HCT116 (cell line): ENCODE results near the gene ZHX3. TPM values are rescaled to one million over a fixed set of nuclear protein-coding genes. Genes with fewer than 3 reads are reported as not detected.
"Not testable (repeated sequence)": the region's sequence is repeated elsewhere in the genome, so short reads cannot be mapped to it uniquely, and the experiment has no call there.

Experiments used
- ATAC-seq: fragments of 200-7000 bp; cut with Tn5 transposase; 2 replicates; pipeline ENCODE4 v1.9.1; 2020; ENCODE audit warnings: mild to moderate bottlenecking, moderate library complexity
- BruUV-seq: library from RNA; stranded (reverse); fragments of 400-500 nt; replicated peaks from 2 replicates; lab custom pipeline; 2021; lab: Mats Ljungman, UMichigan
- CTCF ChIA-PET: fragments of 300-600 bp; sonication (Branson Sonifier 250); formaldehyde crosslinking; loops from one replicate; lab custom pipeline; 2021; ENCODE audit warnings: antibody characterized with exemption; lab: Charles Lee
- POLR2A ChIA-PET: fragments of 300-600, 350-600 bp; sonication (Branson Sonifier 250); formaldehyde crosslinking; loops from one replicate; lab custom pipeline; 2021; ENCODE audit warnings: antibody characterized with exemption; lab: Charles Lee
- RAD21 ChIA-PET, 2 experiments: fragments of 300-600 bp; sonication (Branson Sonifier 250); formaldehyde crosslinking; loops; one replicate each; lab custom pipeline; 2023; ENCODE audit warnings: low total read pairs in 2 of 2; ENCODE audit not compliant: uncharacterized antibody in 2 of 2, unreplicated experiment in 2 of 2, low non-redundant PET in 1 of 2; lab: Charles Lee
- DNase-seq: peaks from one replicate; pipeline ENCODE4 v3.0.0-alpha.2; 2010; ENCODE audit warnings: low read depth, low spot score
- H2AFZ ChIP-seq: fragments of 200-600 bp; shearing (Covaris generic), sonication (generic); 2 replicates; pipeline ENCODE4 v1.6.1; 2017; ENCODE audit warnings: low read depth, mixed run types, mixed read lengths, antibody characterized with exemption, low read length; ENCODE audit not compliant: poor library complexity, severe bottlenecking
- H3K27ac ChIP-seq: 2 replicates; pipeline ENCODE4 v1.5.1; 2012; ENCODE audit warnings: low read depth, low read length
- H3K27me3 ChIP-seq: fragments of 200-600 bp; sonication (generic); 2 replicates; pipeline ENCODE4 v1.6.1; 2016; ENCODE audit warnings: mixed run types, low read length, mixed read lengths; ENCODE audit not compliant: insufficient read depth
- H3K36me3 ChIP-seq, 2 experiments: fragments of 200-500 bp in 1 of 2; fragments of 200-600 bp in 1 of 2; sonication (Bioruptor generic) in 1 of 2; sonication (generic) in 1 of 2; 2 replicates each; pipeline versions ENCODE4 v1.5.1 to v1.6.1; 2014 to 2016; ENCODE audit warnings: low read length in 2 of 2, inconsistent platforms in 1 of 2, mixed read lengths in 1 of 2, mixed run types in 1 of 2; ENCODE audit not compliant: insufficient read depth in 2 of 2, control insufficient read depth in 1 of 2
- H3K4me1 ChIP-seq, 2 experiments: fragments of 200-600 bp in 1 of 2; sonication (generic) in 1 of 2; 2 replicates each; pipeline versions ENCODE4 v1.5.1 to v1.6.1; 2012 to 2017; ENCODE audit warnings: low read length in 2 of 2, inconsistent platforms in 1 of 2, mild to moderate bottlenecking in 1 of 2, mixed read lengths in 1 of 2, mixed run types in 1 of 2, moderate library complexity in 1 of 2; ENCODE audit not compliant: insufficient read depth in 2 of 2, control insufficient read depth in 1 of 2
- H3K4me2 ChIP-seq: fragments of 200-600 bp; sonication (generic); 2 replicates; pipeline ENCODE4 v1.6.1; 2017; ENCODE audit warnings: mixed run types, low read length, mixed read lengths
- H3K4me3 ChIP-seq, 2 experiments: fragments of 200-600 bp in 1 of 2; sonication (generic) in 1 of 2; replicated peaks in 1 of 2; 2 replicates each; pipeline ENCODE4 v1.5.1; 2011 to 2016; ENCODE audit warnings: low read length in 2 of 2, control low read depth in 1 of 2, low read depth in 1 of 2, mild to moderate bottlenecking in 1 of 2, mixed read lengths in 1 of 2, mixed run types in 1 of 2
- H3K79me2 ChIP-seq: fragments of 200-600 bp; sonication (generic); 2 replicates; pipeline ENCODE4 v1.6.1; 2017; ENCODE audit warnings: mild to moderate bottlenecking, mixed run types, low read length, moderate library complexity, mixed read lengths; ENCODE audit not compliant: insufficient read depth
- H3K9ac ChIP-seq: fragments of 200-600 bp; sonication (generic); 2 replicates; pipeline ENCODE4 v1.6.1; 2016; ENCODE audit warnings: low read length, mixed read lengths
- H3K9me2 ChIP-seq: fragments of 200-600 bp; sonication (generic), shearing (Covaris generic); 2 replicates; pipeline ENCODE4 v1.6.1; 2017; ENCODE audit warnings: mixed run types, mild to moderate bottlenecking, moderate library complexity; ENCODE audit not compliant: insufficient read depth
- H3K9me3 ChIP-seq, 2 experiments: fragments of 200-500 bp in 1 of 2; fragments of 200-600 bp in 1 of 2; sonication (Bioruptor generic) in 1 of 2; sonication (generic) in 1 of 2; 2 replicates each; pipeline ENCODE4 v1.6.1; 2014 to 2017; ENCODE audit warnings: low read length in 2 of 2, mixed read lengths in 2 of 2, inconsistent platforms in 1 of 2, low read depth in 1 of 2, mild to moderate bottlenecking in 1 of 2, mixed run types in 1 of 2, moderate library complexity in 1 of 2; ENCODE audit not compliant: control insufficient read depth in 1 of 2, insufficient read depth in 1 of 2
- H4K20me1 ChIP-seq: fragments of 200-600 bp; sonication (generic), shearing (Covaris generic); 2 replicates; pipeline ENCODE4 v1.6.1; 2017; ENCODE audit warnings: mixed run types, mild to moderate bottlenecking, moderate library complexity; ENCODE audit not compliant: insufficient read depth
- CBX3 ChIP-seq: IDR thresholded peaks from 2 replicates; pipeline ENCODE4 v1.6.1; 2012; ENCODE audit warnings: low read depth
- EGR1 ChIP-seq: IDR thresholded peaks from 2 replicates; pipeline ENCODE4 v1.6.1; 2012; ENCODE audit warnings: low read depth
- FOSL1 ChIP-seq: IDR thresholded peaks from 2 replicates; pipeline ENCODE4 v1.6.1; 2012; ENCODE audit warnings: low read depth
- POLR2A ChIP-seq: IDR thresholded peaks from 2 replicates; pipeline ENCODE4 v1.7.0; 2011; ENCODE audit warnings: borderline replicate concordance; ENCODE audit not compliant: insufficient read depth, insufficient read length; ENCODE audit errors: extremely low read depth
- RAD21 ChIP-seq: IDR thresholded peaks from 2 replicates; pipeline ENCODE4 v1.6.1; 2012; ENCODE audit warnings: low read depth, mild to moderate bottlenecking
- SP1 ChIP-seq: IDR thresholded peaks from 2 replicates; pipeline ENCODE4 v1.6.1; 2012; ENCODE audit warnings: low read depth
- TCF7L2 ChIP-seq: IDR thresholded peaks from 2 replicates; pipeline ENCODE4 v1.7.0; 2011; ENCODE audit warnings: borderline replicate concordance, inconsistent platforms; ENCODE audit not compliant: insufficient read depth, insufficient read length; ENCODE audit errors: extremely low read depth
- ZFX ChIP-seq: fragments of 450-650 bp; IDR thresholded peaks from 2 replicates; pipeline ENCODE4 v1.6.1; 2017
- intact Hi-C: fragments of 100-400 bp; cut with micrococcal nuclease; formaldehyde crosslinking; loops from 2 replicates; pipeline ENCODE4 v1.10.0; 2022
- total RNA-seq: library from RNA; stranded (reverse); gene quantifications from one replicate; pipeline ENCODE4 v1.2.1, GENCODE V29; 2021; ENCODE audit not compliant: unreplicated experiment
- TF ChIP-seq, protein P1 (sequence below): IDR thresholded peaks from 2 replicates; pipeline ENCODE4 v1.6.1; 2012; ENCODE audit warnings: low read depth
- TF ChIP-seq, protein P2 (sequence below): IDR thresholded peaks from 2 replicates; pipeline ENCODE4 v1.6.1; 2012
- TF ChIP-seq, protein P3 (sequence below): IDR thresholded peaks from 2 replicates; pipeline ENCODE4 v1.6.1; 2012
- TF ChIP-seq, protein P4 (sequence below), 3 experiments: fragments of 200-600 bp in 1 of 3; sonication (generic) in 1 of 3; IDR thresholded peaks in 2 of 3; conservative IDR thresholded peaks in 1 of 3; 2 replicates each; pipeline ENCODE4 v1.5.1; 2012 to 2017; ENCODE audit warnings: low read depth in 2 of 3, low read length in 2 of 3, antibody characterized with exemption in 1 of 3, borderline replicate concordance in 1 of 3, control low read depth in 1 of 3, mild to moderate bottlenecking in 1 of 3, mixed read lengths in 1 of 3, mixed run types in 1 of 3, moderate library complexity in 1 of 3; ENCODE audit not compliant: insufficient read depth in 1 of 3

Gene ZHX3
- total RNA-seq, 1 experiment from 2014 or later = 13.3 TPM

DNA sequence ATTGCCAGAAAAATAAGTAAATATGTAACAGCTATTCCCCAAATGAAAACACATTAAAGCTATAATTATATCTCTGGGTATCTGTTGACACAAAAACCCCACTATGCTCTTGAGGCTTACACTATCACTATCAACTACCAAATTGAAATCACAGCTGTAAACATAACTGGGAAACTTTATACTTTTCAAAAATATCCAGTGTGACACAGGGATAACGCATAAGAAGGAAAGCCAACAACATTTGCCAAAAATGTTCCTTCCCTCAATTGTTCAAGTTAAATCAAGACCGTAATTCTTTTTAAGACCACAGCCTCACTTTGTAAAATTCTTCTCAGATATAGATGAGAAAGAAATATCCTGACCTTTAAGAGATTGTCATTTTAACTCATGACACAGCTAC, 3.1 kb downstream of the ZHX3 start:
- H3K27me3 ChIP-seq = no peaks in the 10 kb centered on the region
- RAD21 ChIA-PET = no interaction called here
- H2AFZ ChIP-seq = no peak overlapping the region
- BruUV-seq = no TSS peak
- H3K36me3 ChIP-seq = no peaks in the 10 kb centered on the region
- no peak overlapping the region for H3K4me2 ChIP-seq
- H3K79me2 ChIP-seq = no peaks in the 10 kb centered on the region
- no peak for ATAC-seq
- POLR2A ChIA-PET = no interaction called here
- CTCF ChIA-PET = no interaction called here
- no peaks in the 10 kb centered on the region for H3K9me2 ChIP-seq
- intact Hi-C loops = no loop called here
- no peak overlapping the region for H3K9ac ChIP-seq
- H3K9me3 ChIP-seq = no peaks in the 10 kb centered on the region
- DNase-seq = no peak
- TF ChIP-seq ZFX (no peak), EGR1 (no peak), FOSL1 (no peak), CBX3 (no peak), SP1 (no peak), POLR2A (no peak), TCF7L2 (no peak), RAD21 (no peak)
- TF ChIP-seq, protein P1, sequence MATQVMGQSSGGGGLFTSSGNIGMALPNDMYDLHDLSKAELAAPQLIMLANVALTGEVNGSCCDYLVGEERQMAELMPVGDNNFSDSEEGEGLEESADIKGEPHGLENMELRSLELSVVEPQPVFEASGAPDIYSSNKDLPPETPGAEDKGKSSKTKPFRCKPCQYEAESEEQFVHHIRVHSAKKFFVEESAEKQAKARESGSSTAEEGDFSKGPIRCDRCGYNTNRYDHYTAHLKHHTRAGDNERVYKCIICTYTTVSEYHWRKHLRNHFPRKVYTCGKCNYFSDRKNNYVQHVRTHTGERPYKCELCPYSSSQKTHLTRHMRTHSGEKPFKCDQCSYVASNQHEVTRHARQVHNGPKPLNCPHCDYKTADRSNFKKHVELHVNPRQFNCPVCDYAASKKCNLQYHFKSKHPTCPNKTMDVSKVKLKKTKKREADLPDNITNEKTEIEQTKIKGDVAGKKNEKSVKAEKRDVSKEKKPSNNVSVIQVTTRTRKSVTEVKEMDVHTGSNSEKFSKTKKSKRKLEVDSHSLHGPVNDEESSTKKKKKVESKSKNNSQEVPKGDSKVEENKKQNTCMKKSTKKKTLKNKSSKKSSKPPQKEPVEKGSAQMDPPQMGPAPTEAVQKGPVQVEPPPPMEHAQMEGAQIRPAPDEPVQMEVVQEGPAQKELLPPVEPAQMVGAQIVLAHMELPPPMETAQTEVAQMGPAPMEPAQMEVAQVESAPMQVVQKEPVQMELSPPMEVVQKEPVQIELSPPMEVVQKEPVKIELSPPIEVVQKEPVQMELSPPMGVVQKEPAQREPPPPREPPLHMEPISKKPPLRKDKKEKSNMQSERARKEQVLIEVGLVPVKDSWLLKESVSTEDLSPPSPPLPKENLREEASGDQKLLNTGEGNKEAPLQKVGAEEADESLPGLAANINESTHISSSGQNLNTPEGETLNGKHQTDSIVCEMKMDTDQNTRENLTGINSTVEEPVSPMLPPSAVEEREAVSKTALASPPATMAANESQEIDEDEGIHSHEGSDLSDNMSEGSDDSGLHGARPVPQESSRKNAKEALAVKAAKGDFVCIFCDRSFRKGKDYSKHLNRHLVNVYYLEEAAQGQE = no peak
- TF ChIP-seq, protein P2, sequence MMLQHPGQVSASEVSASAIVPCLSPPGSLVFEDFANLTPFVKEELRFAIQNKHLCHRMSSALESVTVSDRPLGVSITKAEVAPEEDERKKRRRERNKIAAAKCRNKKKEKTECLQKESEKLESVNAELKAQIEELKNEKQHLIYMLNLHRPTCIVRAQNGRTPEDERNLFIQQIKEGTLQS = no peak
- TF ChIP-seq, protein P3, sequence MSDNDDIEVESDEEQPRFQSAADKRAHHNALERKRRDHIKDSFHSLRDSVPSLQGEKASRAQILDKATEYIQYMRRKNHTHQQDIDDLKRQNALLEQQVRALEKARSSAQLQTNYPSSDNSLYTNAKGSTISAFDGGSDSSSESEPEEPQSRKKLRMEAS = no peak
- TF ChIP-seq, protein P4, sequence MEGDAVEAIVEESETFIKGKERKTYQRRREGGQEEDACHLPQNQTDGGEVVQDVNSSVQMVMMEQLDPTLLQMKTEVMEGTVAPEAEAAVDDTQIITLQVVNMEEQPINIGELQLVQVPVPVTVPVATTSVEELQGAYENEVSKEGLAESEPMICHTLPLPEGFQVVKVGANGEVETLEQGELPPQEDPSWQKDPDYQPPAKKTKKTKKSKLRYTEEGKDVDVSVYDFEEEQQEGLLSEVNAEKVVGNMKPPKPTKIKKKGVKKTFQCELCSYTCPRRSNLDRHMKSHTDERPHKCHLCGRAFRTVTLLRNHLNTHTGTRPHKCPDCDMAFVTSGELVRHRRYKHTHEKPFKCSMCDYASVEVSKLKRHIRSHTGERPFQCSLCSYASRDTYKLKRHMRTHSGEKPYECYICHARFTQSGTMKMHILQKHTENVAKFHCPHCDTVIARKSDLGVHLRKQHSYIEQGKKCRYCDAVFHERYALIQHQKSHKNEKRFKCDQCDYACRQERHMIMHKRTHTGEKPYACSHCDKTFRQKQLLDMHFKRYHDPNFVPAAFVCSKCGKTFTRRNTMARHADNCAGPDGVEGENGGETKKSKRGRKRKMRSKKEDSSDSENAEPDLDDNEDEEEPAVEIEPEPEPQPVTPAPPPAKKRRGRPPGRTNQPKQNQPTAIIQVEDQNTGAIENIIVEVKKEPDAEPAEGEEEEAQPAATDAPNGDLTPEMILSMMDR (IDR thresholded peaks at IDR 0.05 in 2 of 3, conservative IDR thresholded peaks at IDR 0.05 in 1 of 3; ENCODE audit: borderline replicate concordance in 1 of 3, insufficient read depth in 1 of 3, low read depth in 2 of 3, low read length in 2 of 3) = no peak
- no peak overlapping the region for H3K27ac ChIP-seq
- peaks cover 9 to 19% of the 10 kb centered on the region in 2 experiments for H3K4me1 ChIP-seq
- H4K20me1 ChIP-seq = no peaks in the 10 kb centered on the region
- no peak overlapping the region for H3K4me3 ChIP-seq

DNA sequence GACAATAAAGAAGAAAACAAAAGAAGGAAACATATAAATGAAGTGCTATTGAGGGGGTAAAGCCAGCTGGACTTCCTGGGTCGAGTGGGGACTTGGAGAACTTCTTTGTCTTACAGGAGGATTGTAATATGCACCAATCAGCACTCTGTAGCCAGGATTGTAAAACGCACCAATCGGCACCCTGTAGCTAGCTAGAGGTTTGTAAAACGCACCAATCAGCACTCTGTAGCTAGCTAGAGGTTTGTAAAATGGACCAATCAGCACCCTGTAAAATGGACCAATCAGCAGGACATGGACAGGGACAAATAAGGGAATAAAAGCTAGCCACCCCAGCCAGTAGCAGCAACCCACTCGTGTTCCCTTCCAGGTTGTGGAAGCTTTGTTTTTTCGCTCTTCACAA, 5.5 kb downstream of the ZHX3 start:
- H3K9me3 ChIP-seq, H4K20me1 ChIP-seq, H3K9me2 ChIP-seq, H3K36me3 ChIP-seq, POLR2A ChIA-PET, RAD21 ChIA-PET, H3K4me3 ChIP-seq, CTCF ChIA-PET, H2AFZ ChIP-seq, BruUV-seq, DNase-seq, H3K27me3 ChIP-seq, H3K79me2 ChIP-seq, ATAC-seq, intact Hi-C loops, H3K27ac ChIP-seq, H3K9ac ChIP-seq, H3K4me2 ChIP-seq: not testable (repeated sequence)
- peaks cover 6 to 11% of the 10 kb centered on the region in 2 experiments for H3K4me1 ChIP-seq
